Memory B cell (primary cell): ENCODE results near the gene STMN3.

Experiments used
- ATAC-seq: fragments of 150-1000 bp; cut with Tn5 transposase; 2 replicates; pipeline ENCODE4 v1.10.0; 2021; ENCODE audit warnings: low read depth, mild to moderate bottlenecking, moderate library complexity
- DNase-seq, 2 donors: peaks; one replicate each; pipeline ENCODE4 v3.0.0; 2022; ENCODE audit warnings: low spot score in 2 of 2
- H3K27ac Mint-ChIP-seq: one replicate; pipeline ENCODE4 v1.8.0; 2022; ENCODE audit warnings: mild to moderate bottlenecking, moderate library complexity, mixed read lengths
- H3K27me3 Mint-ChIP-seq: one replicate; pipeline ENCODE4 v1.8.0; 2022; ENCODE audit warnings: mixed read lengths
- H3K36me3 Mint-ChIP-seq: one replicate; pipeline ENCODE4 v1.8.0; 2022; ENCODE audit warnings: mild to moderate bottlenecking, mixed read lengths
- H3K4me1 Mint-ChIP-seq: one replicate; pipeline ENCODE4 v1.8.0; 2022; ENCODE audit warnings: mixed read lengths
- H3K4me3 Mint-ChIP-seq: one replicate; pipeline ENCODE4 v1.8.0; 2022; ENCODE audit warnings: mild to moderate bottlenecking, moderate library complexity, mixed read lengths
- H3K9me3 Mint-ChIP-seq: one replicate; pipeline ENCODE4 v1.8.0; 2022; ENCODE audit warnings: mixed read lengths

The STMN3 gene

GRCh38 chr20:63695424-63696305 lies 42.4 kb upstream of the STMN3 start:
- Mint-ChIP-seq H3K4me1 (peaks cover 21% of the 10 kb centered on the region), H3K27ac (peak overlapping the region; percentile 50), H3K4me3 (no peak overlapping the region), H3K9me3 (no peaks in the 10 kb centered on the region), H3K27me3 (no peaks in the 10 kb centered on the region), H3K36me3 (peaks cover 3% of the 10 kb centered on the region)
- ATAC-seq: no peak
- DNase-seq: no peak

GRCh38 chr20:63694584-63695423 lies 41.6 kb upstream of the STMN3 start:
- H3K4me1 Mint-ChIP-seq: peaks cover 21% of the 10 kb centered on the region
- no peak overlapping the region for H3K4me3 Mint-ChIP-seq
- H3K36me3 Mint-ChIP-seq: peaks cover 3% of the 10 kb centered on the region
- ATAC-seq: no peak
- DNase-seq: no peak
- no peaks in the 10 kb centered on the region for H3K27me3 Mint-ChIP-seq
- no peaks in the 10 kb centered on the region for H3K9me3 Mint-ChIP-seq
- H3K27ac Mint-ChIP-seq: no peak overlapping the region

GRCh38 chr20:63693733-63694583 lies 40.7 kb upstream of the STMN3 start:
- no peak for DNase-seq
- no peak for ATAC-seq
- no peaks in the 10 kb centered on the region for H3K27me3 Mint-ChIP-seq
- H3K4me1 Mint-ChIP-seq: peaks cover 17% of the 10 kb centered on the region
- H3K36me3 Mint-ChIP-seq: peaks cover 3% of the 10 kb centered on the region
- H3K9me3 Mint-ChIP-seq: no peaks in the 10 kb centered on the region
- no peak overlapping the region for H3K4me3 Mint-ChIP-seq
- H3K27ac Mint-ChIP-seq: peak overlapping the region; percentile 58

- H3K27ac Mint-ChIP-seq: peak overlapping the region; percentile 58
- no peak for DNase-seq
Measured at GRCh38 chr20:63693083-63693732, 40.0 kb upstream of the STMN3 start.

GRCh38 chr20:63692436-63693082 lies 39.3 kb upstream of the STMN3 start:
- no peak for ATAC-seq
- Mint-ChIP-seq H3K36me3 (peaks cover 3% of the 10 kb centered on the region), H3K4me3 (no peak overlapping the region), H3K27ac (no peak overlapping the region), H3K4me1 (peaks cover 17% of the 10 kb centered on the region), H3K9me3 (no peaks in the 10 kb centered on the region), H3K27me3 (no peaks in the 10 kb centered on the region)
- no peak for DNase-seq

More at GRCh38 chr20:63693083-63693732, 40.0 kb upstream of the STMN3 start:
- Mint-ChIP-seq H3K9me3 (no peaks in the 10 kb centered on the region), H3K27me3 (no peaks in the 10 kb centered on the region), H3K36me3 (peaks cover 3% of the 10 kb centered on the region), H3K4me3 (no peak overlapping the region), H3K4me1 (peaks cover 17% of the 10 kb centered on the region)
- no peak for ATAC-seq

GRCh38 chr20:63691711-63692435 lies 38.6 kb upstream of the STMN3 start:
- peaks cover 12% of the 10 kb centered on the region for H3K4me1 Mint-ChIP-seq
- H3K9me3 Mint-ChIP-seq: no peaks in the 10 kb centered on the region
- no peak overlapping the region for H3K4me3 Mint-ChIP-seq
- no peak for ATAC-seq
- no peaks in the 10 kb centered on the region for H3K27me3 Mint-ChIP-seq
- DNase-seq: no peak
- peak overlapping the region; percentile 77 for H3K27ac Mint-ChIP-seq
- peaks cover 3% of the 10 kb centered on the region for H3K36me3 Mint-ChIP-seq

- H3K36me3 Mint-ChIP-seq: peaks cover 3% of the 10 kb centered on the region
- peaks cover 8% of the 10 kb centered on the region for H3K4me1 Mint-ChIP-seq
- H3K27ac Mint-ChIP-seq: peak overlapping the region; percentile 77
Measured at GRCh38 chr20:63690898-63691710, 37.9 kb upstream of the STMN3 start.

GRCh38 chr20:63690003-63690897 lies 37.0 kb upstream of the STMN3 start:
- Mint-ChIP-seq H3K9me3 (no peaks in the 10 kb centered on the region), H3K27me3 (no peaks in the 10 kb centered on the region), H3K36me3 (peaks cover 3% of the 10 kb centered on the region), H3K4me1 (peaks cover 7% of the 10 kb centered on the region), H3K4me3 (no peak overlapping the region), H3K27ac (no peak overlapping the region)
- no peak for ATAC-seq
- DNase-seq: no peak

More at GRCh38 chr20:63690898-63691710, 37.9 kb upstream of the STMN3 start:
- Mint-ChIP-seq H3K9me3 (no peaks in the 10 kb centered on the region), H3K4me3 (no peak overlapping the region), H3K27me3 (no peaks in the 10 kb centered on the region)
- ATAC-seq (peak; percentile 47), DNase-seq (no peak)

GRCh38 chr20:63689046-63690002 lies 36.1 kb upstream of the STMN3 start:
- ATAC-seq: no peak

GRCh38 chr20:63688228-63689045 lies 35.2 kb upstream of the STMN3 start:
- no peak for ATAC-seq
- H3K4me1 Mint-ChIP-seq: peaks cover 5% of the 10 kb centered on the region
- no peaks in the 10 kb centered on the region for H3K9me3 Mint-ChIP-seq
- no peak overlapping the region for H3K4me3 Mint-ChIP-seq
- H3K36me3 Mint-ChIP-seq: no peaks in the 10 kb centered on the region
- DNase-seq: no peak
- H3K27ac Mint-ChIP-seq: no peak overlapping the region
- H3K27me3 Mint-ChIP-seq: no peaks in the 10 kb centered on the region

More at GRCh38 chr20:63689046-63690002, 36.1 kb upstream of the STMN3 start:
- H3K27ac Mint-ChIP-seq: no peak overlapping the region
- peaks cover 3% of the 10 kb centered on the region for H3K36me3 Mint-ChIP-seq
- no peak for DNase-seq
- H3K4me3 Mint-ChIP-seq: no peak overlapping the region
- no peaks in the 10 kb centered on the region for H3K27me3 Mint-ChIP-seq
- H3K4me1 Mint-ChIP-seq: peaks cover 7% of the 10 kb centered on the region
- no peaks in the 10 kb centered on the region for H3K9me3 Mint-ChIP-seq
